GM19240 (cell line): ENCODE results near the gene RCAN2.
"Not testable (repeated sequence)": the region's sequence is repeated elsewhere in the genome, so short reads cannot be mapped to it uniquely, and the experiment has no call there.

Experiments
- DNase-seq: peaks from one replicate; pipeline ENCODE4 v3.0.0; 2011; ENCODE audit warnings: low spot score; ENCODE audit not compliant: insufficient read length

RCAN2 gene

GRCh38 chr6:46390153-46390876 lies 100.9 kb downstream of the RCAN2 start:
- no peak for DNase-seq

GRCh38 chr6:46387728-46388127 lies 103.5 kb downstream of the RCAN2 start:
- not testable (repeated sequence) for DNase-seq

GRCh38 chr6:46381579-46381978 lies 109.7 kb downstream of the RCAN2 start:
- DNase-seq = no peak

- no peak for DNase-seq
These were observed 110.2 kb downstream of the RCAN2 start for GRCh38 chr6:46381057-46381456.

GRCh38 chr6:46380152-46380807 lies 111.0 kb downstream of the RCAN2 start:
- DNase-seq = no peak

- no peak for DNase-seq
These were observed 112.3 kb downstream of the RCAN2 start for GRCh38 chr6:46378882-46379416.

GRCh38 chr6:46378161-46378881 lies 112.9 kb downstream of the RCAN2 start:
- DNase-seq = no peak

- no peak for DNase-seq
These were observed 114.0 kb downstream of the RCAN2 start for GRCh38 chr6:46377209-46377608.

- peak; percentile 29 for DNase-seq
These were observed 114.6 kb downstream of the RCAN2 start for GRCh38 chr6:46376562-46377061.

- DNase-seq = no peak
These were observed 120.6 kb downstream of the RCAN2 start for GRCh38 chr6:46370622-46371021.

GRCh38 chr6:46368169-46368536 lies 123.1 kb downstream of the RCAN2 start:
- no peak for DNase-seq

GRCh38 chr6:46367354-46368168 lies 123.7 kb downstream of the RCAN2 start:
- no peak for DNase-seq

- no peak for DNase-seq
These were observed 124.9 kb downstream of the RCAN2 start for GRCh38 chr6:46366190-46366900.

- no peak for DNase-seq
These were observed 133.7 kb downstream of the RCAN2 start for GRCh38 chr6:46357591-46357990.

GRCh38 chr6:46356543-46356942 lies 134.7 kb downstream of the RCAN2 start:
- no peak for DNase-seq

- DNase-seq = no peak
These were observed 137.7 kb downstream of the RCAN2 start for GRCh38 chr6:46353528-46353927.

- no peak for DNase-seq
These were observed 138.5 kb downstream of the RCAN2 start for GRCh38 chr6:46352541-46353268.

GRCh38 chr6:46350714-46351113 lies 140.5 kb downstream of the RCAN2 start:
- DNase-seq = no peak

- DNase-seq = no peak
These were observed 143.6 kb downstream of the RCAN2 start for GRCh38 chr6:46347669-46348068.

GRCh38 chr6:46340246-46340645 lies 151.0 kb downstream of the RCAN2 start:
- DNase-seq = no peak
